GM12892 (cell line): ENCODE measurements around the gene SLC7A4.

Experiments used
- POLR2A ChIP-seq: IDR thresholded peaks from 2 replicates; pipeline ENCODE4 v1.6.1; 2011; ENCODE audit warnings: low read depth, low read length, control low read depth
- POLR2AphosphoS5 ChIP-seq: IDR thresholded peaks from 2 replicates; pipeline ENCODE4 v1.6.1; 2011; ENCODE audit warnings: low read depth, low read length, control low read depth
- TAF1 ChIP-seq: IDR thresholded peaks from 2 replicates; pipeline ENCODE4 v1.6.1; 2011; ENCODE audit warnings: low read depth, mild to moderate bottlenecking, control low read depth, low read length, borderline replicate concordance

DNA sequence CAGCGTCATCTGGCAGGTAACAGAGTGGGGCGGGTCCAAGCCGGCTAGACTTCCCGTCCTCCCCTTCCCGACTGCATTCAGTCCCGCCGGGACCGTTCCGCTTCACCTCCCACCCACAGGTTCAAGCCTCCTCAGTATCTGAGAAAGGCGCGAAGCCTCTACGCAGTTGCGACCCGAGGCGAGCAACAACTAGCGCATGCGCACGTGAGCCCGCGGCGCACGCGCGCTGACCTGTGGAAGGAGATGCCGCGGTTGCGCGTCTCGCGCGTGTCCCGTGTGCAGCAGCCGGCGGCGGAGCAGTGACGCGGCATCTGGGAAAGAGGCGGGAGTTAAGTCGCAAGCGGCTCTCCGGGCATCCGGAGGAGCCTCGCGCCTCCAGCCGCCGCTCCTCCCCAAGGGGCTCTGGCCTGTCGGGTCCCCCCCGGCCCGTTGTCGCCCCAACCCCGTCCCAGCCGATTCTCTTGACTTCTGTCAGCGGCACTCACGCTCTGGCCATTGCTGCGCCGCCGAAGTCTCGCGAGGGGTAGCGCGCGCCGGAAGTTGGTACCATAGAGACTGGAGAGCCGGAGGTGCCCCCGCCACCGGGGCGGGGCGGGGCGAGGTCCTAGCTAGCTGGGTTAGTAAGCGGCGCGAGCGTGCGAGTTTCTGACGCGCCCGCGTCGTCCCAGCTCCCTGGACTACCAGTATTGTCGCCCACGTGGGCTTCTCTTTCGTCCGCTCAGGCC lies 30.6 kb downstream of the SLC7A4 start, which contains the start of gene THAP7:
- TF ChIP-seq POLR2AphosphoS5, result peak; percentile 93
- peak; percentile 90; the same call in 1 of the 2 replicates for TF ChIP-seq POLR2A
- peak; percentile 91 for TF ChIP-seq TAF1
